Skin epidermis (tissue), 12 donors: Measurements from ENCODE around the gene MPP1.
"Not testable (repeated sequence)": the region's sequence is repeated elsewhere in the genome, so short reads cannot be mapped to it uniquely, and the experiment has no call there.

Source experiments
- H3K27ac ChIP-seq, 21 experiments: fragments of 200-600 bp; sonication (generic) in 11 of 21; one replicate each; pipeline ENCODE4 v1.5.0; 2020; ENCODE audit warnings: mild to moderate bottlenecking in 3 of 21, inconsistent platforms in 2 of 21, moderate library complexity in 2 of 21
- H3K4me3 ChIP-seq, 7 experiments: fragments of 200-600 bp; sonication (generic) in 2 of 7; one replicate each; pipeline ENCODE4 v1.5.0; 2020; ENCODE audit warnings: inconsistent platforms in 2 of 7, mild to moderate bottlenecking in 2 of 7, moderate library complexity in 1 of 7

Gene MPP1

DNA sequence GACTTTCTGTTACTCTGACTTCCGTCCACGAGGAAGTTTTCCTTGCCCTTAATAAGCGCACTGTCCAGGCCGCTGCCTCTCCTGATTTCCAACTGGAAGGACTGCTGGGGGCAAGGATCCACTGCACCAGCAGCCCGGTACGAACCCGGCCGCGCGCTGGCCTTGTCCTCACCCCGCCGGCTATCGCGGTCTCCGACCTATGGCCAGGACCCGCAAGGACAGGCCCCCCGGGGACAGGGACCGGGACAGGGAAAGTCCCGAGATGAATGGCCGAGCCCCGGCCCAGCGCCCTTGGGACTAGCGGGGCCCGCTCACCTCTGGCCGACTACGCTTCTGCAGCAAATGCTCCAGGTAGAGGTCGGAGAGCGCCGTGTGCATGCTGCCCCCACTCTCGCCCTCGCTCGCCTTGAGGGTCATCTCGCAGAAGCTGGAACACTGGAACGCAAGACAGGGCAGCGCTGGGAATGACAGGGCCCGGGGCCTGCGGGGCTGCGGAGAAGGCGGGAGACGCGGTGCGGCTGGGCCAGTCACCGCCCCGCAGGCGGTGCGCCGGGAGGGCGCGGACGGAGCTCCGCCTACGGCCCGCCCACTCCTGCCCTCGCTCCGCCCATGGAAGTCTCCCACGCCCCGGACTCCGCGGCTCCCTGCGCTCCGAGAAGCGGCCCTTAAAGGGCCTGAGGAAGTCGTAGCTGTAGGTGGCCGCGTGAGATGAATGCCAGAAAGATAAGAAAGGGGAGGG, at the start of gene MPP1:
MPP1 (minus strand) TSS at position 529 of the 739 bp plus-strand sequence; CDS start at position 417, 112 bp downstream.
- Histone ChIP-seq H3K4me3 (peak within 1 kb of the TSS; percentile 47 to 64 (median 57)), H3K27ac (peak within 1 kb of the TSS; percentile 6 to 76 (median 57))

DNA sequence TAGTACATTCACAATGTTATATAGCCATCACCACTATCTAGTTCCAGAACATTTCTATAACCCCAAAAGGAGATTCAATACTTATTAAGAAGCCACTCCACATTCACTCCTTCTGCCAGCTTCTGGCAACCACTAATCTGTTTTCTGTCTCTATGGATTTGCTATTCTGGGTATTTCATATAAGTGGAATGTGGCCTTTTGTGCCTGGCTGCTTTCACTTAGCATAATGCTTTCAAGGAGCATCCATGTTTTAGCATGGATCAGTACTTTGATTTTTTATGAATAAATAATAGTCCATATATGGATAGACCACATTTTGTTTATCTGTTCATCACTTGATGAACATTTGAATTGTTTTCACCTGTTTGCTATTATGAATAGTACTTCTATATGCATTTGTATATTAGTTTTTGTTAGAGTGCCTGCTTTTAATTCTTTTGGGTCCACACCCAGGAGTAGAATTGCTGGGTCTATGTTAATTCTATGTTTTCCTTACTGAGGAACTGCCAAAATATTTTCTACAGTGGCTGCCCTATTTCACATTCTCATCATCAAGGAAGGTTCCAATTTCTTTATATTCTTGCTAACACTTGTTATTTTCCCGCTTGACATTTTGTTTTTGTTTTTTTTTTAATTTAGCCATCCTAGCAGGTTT, 45.8 kb upstream of the MPP1 start:
- Histone ChIP-seq H3K4me3 (no peak overlapping the region), H3K27ac (no peak overlapping the region)

DNA sequence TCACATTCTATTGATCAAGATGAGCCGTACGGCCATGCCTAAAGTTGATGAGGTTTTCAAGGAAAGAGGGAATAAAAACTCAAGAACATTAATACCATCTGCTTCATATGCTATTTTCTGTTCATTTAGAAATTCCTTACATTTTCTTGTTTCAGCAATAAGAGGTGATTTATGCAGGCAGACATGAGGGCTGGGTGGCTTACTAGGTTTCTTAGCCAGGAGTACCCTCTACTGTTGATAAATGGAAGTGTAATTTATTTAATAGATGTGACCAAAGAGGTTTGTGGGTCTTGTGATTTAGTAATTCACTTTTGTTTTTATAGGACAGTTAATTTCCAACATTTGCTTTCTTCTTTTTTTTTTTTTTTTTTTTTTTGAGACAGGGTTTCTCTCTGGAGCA, 35.6 kb upstream of the MPP1 start:
- Histone ChIP-seq H3K27ac (no peak overlapping the region), H3K4me3 (no peak overlapping the region)

DNA sequence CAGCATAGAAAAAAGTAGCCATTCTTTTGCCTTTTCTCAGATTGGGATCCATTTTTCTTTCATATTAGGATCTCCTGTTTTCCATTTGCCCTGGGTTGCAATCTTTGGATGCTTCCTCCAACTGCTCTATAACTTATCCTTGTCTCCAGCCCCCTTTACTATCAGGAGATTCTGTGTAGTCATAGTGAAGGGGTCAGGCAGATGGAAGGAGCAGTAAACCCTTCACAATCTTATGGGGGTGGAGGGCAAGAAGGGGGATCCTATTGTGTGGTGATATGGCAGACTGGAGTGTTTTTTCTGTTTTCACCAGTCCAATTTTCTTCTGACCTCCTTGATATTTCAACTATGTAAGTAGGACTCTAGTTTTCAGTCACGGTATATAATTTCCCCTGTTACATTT, 30.9 kb upstream of the MPP1 start:
- no peak overlapping the region for H3K4me3 ChIP-seq

DNA sequence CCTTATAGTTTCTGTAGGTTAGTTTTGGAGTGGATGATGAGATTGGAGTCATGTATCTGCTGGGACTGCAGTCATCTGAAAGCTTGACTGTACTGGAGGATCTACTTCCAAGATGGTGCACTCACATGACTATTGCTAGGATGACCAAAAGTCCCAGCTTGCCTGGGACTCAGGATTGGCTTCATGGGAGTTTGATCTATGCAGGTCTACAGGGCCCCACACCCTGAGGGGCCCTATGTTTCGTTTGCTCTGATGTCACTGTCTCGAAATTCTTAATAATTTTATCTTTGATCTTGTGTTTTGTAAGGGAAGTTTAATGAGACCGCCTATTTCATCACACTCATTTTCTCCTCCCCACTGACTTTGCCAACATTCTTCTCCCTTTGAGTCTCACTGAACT, 29.3 kb upstream of the MPP1 start, which contains the start of gene SMIM9:
SMIM9 (minus strand) TSS at position 101 of the 400 bp plus-strand sequence. CDS start 3,806 bp downstream, outside the sequence.
- Histone ChIP-seq H3K4me3 (no peak within 1 kb of the TSS), H3K27ac (no peak within 1 kb of the TSS)

More for the DNA sequence above, 30.9 kb upstream of the MPP1 start:
- no peak overlapping the region for H3K27ac ChIP-seq

DNA sequence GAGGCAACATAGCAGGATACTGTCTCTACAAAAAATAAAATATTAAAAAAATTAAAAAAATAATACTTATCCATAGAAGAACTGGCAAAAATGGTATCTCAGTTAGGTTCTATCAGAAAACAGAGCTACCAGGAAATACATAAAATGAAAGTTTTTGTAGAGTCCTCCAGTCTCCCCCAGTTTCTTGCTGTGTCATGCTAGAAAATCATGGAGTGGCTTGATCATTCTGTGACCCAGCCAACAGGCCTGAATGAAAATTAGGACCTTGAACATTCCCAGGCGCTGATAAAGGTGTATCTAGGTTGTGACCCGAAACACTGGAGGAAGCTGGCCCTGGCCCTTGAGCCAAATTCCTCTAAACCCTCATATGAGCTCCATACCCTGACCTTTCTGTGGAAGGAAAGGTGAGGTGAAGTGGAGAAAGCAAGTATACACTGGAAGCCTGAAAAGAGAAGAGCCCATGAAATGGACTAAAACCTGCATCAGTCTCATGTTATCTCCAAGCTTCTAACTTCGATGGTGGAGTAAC, 28.5 kb upstream of the MPP1 start:
- Histone ChIP-seq H3K27ac (no peak overlapping the region), H3K4me3 (no peak overlapping the region)

DNA sequence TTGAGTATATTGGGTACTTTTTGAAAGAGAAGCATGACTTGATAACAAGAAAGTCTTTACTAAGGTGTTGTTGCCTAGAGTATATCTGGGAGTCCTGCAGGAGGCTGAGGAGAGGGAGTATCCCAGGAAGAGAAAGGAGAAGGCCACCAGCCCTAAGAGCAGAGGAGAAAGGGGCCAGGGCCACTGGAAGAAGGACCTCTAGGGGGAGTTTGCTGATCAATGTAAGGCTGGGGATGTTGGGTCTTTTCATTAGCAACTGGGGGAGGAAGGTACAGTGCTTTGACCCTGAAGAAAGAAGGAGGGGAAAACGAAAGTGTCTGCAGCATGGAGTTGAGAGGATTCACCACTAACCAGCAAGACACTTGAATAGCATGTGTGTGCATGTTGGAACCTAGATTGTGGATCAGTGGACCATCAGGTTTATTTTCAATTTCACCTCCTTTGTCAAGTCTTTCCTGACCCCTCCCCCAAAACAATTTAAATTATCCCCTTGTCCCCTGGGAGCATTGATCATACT, 24.7 kb upstream of the MPP1 start:
- H3K27ac ChIP-seq: no peak overlapping the region
- no peak overlapping the region for H3K4me3 ChIP-seq

DNA sequence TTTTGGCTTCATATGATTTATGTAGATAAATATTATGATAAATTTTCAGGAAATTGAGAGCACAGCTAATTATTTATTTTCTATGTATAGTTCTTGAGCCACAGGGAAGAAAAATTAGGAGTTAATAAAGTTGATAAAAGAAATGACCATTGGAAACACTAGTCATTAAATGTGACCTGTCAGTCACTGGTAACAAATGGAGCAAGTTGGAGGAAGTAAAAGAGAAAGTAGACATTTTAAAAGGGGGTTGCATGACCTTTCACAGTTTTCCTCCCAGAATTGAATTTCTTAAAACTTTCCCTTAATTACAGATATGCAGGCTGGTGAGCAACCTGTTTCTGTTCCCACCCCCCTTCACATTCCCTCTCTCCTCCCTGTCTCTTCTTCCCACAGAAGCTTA, 23.8 kb upstream of the MPP1 start:
- Histone ChIP-seq H3K27ac (no peak overlapping the region), H3K4me3 (no peak overlapping the region)

DNA sequence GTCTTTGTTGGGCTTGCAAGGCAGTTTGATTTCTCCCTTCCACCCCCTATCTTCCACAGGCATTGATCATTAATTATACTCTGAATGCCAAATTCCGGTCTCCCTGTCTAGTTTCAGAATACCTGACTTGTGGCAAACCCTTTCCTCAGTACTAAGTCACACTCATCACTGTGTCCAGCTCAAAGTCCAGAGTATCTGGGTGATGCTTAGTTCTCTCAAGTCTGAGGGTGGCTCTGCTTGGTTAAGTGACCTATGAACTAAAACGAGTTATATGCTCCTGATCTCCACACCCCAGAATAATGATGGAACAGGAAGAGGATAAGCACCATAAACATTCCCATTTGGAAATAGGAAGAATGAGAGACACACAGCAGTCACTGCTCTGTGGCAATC, 22.7 kb upstream of the MPP1 start:
- no peak overlapping the region for H3K27ac ChIP-seq
- H3K4me3 ChIP-seq: no peak overlapping the region

DNA sequence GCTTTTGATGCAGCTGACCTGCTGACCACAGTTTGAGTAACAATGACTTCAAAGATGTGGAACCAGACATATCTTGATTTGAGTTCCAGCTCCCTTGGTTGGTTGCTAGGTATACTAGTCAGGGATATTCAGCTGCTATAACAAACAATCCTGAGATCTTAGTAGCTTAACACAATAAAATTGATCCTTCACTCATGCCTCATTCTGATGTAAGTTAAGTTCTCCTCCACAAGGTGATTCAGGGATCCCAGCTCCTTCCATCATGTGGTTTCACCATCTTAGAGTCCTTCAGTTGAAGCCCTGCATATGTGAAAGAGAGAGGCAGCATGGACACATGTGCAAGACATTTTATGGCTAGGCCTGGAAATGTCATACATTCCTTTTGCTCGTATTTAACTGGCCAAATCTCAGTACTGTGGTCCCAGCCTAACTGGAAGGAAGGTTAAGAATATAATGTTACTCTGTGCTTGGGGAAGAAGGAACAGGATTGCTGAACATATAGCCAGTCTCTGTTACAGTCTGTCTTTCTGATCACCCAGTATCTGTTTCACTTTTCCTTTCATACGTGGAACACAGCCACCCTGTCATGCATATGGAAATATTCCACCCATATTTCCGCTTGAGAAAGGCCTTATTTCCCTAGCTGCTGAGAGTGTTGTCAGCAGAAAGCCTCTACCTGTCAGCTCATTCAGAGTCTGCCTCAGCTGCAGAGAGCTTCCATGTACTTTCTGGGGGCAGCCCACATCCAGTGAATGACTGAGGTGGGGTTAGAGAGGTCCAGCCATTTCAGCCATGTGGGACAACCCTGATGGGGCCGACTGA, 22.1 kb upstream of the MPP1 start:
- Histone ChIP-seq H3K4me3 (no peak overlapping the region), H3K27ac (no peak overlapping the region)

DNA sequence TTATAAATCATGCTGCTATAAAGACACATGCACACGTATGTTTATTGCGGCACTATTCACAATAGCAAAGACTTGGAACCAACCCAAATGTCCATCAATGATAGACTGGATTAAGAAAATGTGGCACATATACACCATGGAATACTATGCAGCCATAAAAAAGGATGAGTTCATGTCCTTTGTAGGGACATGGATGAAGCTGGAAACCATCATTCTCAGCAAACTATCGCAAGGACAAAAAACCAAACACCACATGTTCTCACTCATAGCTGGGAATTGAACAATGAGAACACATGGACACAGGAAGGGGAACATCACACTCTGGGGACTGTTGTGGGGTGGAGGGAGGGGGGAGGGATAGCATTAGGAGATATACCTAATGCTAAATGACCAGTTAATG, 20.3 kb upstream of the MPP1 start:
- H3K4me3 ChIP-seq, H3K27ac ChIP-seq: not testable (repeated sequence)

DNA sequence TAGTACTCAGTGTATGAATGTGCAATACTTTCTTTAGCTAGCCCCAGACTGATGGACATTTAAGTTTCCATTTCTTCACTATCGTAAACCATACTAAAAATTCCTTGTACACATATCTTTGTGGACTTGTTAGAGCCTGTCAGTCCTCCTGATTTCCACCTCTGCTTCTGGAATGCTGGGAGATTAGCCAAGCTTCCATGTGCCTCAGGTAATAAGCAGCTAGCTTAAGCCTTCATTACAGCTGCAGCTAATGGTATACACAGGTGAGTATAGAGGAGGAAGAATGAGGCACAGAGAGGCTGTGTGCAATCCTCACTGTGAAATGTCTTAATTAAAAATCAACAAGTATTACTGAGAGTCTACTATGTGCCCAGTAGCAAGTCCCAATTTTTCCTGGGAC, 19.4 kb upstream of the MPP1 start:
- no peak overlapping the region for H3K4me3 ChIP-seq
- no peak overlapping the region for H3K27ac ChIP-seq

DNA sequence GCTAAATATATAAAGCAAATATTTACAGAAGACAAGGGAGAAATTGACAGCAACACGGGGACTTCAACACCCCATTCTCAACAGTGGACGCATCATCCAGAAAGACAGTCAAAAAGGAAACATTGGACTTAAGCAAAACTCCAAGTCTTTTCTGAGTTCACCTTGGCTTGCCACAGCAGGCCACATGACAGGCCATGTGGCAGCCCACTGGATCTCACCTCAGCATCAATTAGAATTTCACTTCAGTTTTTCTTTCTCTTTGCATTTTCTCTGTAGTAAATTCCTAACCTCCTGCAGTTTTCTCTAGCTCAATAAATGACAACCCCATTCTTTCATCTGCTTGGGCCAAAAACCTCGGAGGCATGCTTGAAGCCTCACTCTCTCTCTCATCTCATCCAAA, 16.7 kb upstream of the MPP1 start:
- H3K27ac ChIP-seq: no peak overlapping the region
- H3K4me3 ChIP-seq: no peak overlapping the region

DNA sequence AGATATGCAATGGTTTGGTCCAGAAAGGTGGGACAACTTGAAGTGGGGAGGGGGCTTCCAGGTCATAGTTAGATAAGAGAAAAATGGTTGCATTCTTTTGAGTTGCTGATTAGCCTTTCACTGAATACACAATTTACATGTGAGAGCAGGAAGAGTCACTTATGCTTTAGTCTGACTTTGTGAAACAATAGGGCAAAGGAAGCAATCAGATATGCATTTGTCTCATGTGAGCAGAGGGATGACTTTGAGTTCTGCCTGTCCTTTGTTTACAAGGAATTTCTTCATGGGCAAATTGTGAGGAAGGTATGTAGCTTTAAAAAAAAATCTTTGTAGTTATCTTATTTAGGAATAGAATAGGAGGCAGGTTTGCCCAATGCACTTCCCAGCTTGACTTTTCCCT, 16.2 kb upstream of the MPP1 start:
- Histone ChIP-seq H3K4me3 (no peak overlapping the region), H3K27ac (no peak overlapping the region)

DNA sequence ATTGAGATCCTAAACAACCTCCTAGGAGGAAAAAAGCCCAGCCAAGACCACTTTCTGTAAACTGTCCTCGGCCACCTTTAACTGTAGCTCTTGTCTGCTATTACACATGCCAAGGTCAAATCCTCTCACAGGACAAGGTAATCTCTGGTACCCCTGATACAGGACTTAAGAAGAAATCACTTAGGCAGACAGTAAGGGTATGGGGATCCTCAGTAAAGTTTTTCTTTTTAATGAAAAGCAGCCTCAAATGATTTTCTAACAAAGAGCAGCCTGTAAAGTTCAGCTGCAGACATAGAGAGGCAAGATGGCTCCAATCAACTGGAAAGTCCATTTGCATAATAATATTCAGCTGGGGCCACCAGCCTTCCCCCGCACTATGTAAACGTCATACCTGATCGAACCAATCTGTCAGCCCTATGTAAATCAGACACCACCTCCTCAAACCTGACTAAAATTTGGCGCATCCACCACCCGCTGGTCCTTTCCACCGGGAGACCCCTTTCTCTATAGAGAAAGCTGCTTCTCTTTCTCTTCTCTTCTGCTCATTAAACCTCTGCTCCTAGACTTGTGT, 14.6 kb upstream of the MPP1 start:
- Histone ChIP-seq H3K27ac (no peak overlapping the region), H3K4me3 (no peak overlapping the region)

DNA sequence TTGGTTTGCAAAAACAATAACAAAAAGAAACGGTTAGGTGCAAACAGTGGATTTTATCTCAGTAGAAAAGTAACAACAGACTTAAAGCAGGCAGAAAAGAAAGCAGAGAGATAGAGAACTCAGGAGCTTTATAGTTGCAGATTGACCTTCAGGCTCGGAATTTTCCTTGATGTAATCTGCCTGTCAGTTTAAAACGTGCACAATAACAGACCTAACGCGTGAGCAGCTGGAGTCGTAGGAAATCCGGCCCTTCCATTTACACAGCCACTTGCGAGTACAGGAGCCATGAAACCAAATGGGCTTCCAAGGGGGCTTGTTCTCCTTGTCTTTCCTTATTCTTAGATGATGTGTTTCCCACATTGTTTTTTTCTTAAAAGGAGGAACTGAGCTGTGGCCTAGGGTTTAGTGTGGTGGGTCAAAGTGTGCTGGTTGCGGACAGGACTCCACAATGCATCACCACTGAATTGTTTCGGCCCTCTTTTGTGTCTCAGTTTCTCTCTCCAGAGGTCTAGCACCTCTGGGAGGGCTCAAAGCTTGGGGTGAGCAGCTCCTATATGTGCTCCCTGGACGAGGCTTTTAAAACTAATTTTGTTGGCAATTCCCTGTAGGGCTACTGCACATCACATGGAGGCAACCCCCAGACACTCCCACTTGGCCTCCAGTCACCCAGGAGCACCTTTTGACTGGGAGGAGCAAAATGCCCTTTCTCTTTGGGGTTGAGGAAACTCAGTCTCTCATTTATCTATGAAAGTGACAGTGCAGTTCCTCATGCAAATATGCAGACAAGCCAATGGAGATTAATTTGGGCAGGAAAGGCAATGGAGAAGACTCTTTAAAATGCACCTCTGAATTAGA, 13.9 kb upstream of the MPP1 start:
- H3K4me3 ChIP-seq: no peak overlapping the region
- no peak overlapping the region for H3K27ac ChIP-seq

DNA sequence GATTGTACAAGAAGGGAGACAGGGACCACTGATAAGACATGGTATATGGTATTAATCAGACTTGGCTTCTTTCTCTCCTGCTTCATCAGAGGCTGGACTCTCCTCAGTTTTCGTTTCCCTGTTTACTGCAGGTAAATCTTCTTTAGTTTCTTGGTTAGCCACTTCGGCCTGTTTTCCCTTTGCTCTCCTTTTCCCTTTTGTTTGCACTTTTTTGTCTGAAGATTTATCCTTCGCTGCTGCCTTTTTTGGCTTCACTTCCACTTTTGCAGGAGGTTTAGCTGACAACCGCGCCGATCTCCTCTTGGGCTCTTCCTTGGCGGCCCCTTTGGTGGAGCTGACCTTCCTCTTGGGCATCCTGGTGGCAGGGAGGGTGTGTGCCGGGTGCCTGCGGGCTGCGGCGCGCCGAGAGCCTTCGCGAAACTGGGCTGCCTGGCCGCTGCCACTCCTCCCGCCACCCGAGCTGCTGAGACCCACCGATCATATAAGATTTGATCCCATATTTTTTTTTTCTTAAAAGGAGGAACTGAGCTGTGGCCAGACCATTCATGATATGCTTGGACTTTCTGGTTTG, 11.8 kb upstream of the MPP1 start:
- not testable (repeated sequence) for H3K4me3 ChIP-seq, H3K27ac ChIP-seq

DNA sequence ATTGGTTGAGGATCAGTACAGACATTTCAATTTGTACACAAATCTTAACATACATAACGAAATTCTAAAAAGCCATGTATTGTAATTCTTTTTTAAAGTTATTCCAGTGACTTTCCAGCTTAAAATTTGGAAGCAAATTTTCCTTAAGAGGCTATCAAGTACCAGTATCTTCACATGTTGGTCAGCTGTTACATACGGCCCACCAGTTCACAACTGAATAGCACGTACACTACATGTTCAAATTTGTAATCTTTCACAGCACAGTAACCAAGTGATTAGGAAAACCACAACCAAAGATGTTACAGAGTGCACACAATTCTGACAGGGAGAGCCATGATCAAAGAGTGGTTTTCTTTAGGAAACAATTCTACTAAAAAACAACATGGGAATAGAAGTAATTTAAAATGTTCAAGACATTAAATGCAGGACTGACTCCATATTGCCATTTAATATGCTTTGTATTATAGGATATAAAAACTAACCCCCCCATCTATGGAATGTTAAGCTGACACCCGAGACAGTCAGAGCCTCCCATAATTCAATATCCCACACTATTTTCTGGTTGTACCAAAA, 11.1 kb upstream of the MPP1 start:
- not testable (repeated sequence) for H3K4me3 ChIP-seq, H3K27ac ChIP-seq
